Activated CD4-positive, alpha-beta T cell treated with anti-CD3 and anti-CD28 coated beads for 24 hours (primary cell): ENCODE measurements around the gene BNIP5.

ENCODE experiments used
- DNase-seq, 2 donors: peaks; one replicate each; pipeline ENCODE4 v3.0.0-alpha.2; 2020; ENCODE audit warnings: low read depth in 2 of 2

The BNIP5 gene

GRCh38 chr6:36296240-36296639 lies 40.4 kb downstream of the BNIP5 start:
- DNase-seq, result no peak

- DNase-seq, result no peak
Measured at GRCh38 chr6:36292170-36292569, 44.5 kb downstream of the BNIP5 start.

- no peak for DNase-seq
Measured at GRCh38 chr6:36290668-36291620, 45.7 kb downstream of the BNIP5 start.

GRCh38 chr6:36289281-36289878 lies 47.3 kb downstream of the BNIP5 start:
- no peak for DNase-seq

- no peak for DNase-seq
Measured at GRCh38 chr6:36286858-36287257, 49.8 kb downstream of the BNIP5 start.

- no peak for DNase-seq
Measured at GRCh38 chr6:36285797-36286196, 50.9 kb downstream of the BNIP5 start.

GRCh38 chr6:36285187-36285671 lies 51.5 kb downstream of the BNIP5 start:
- no peak for DNase-seq

GRCh38 chr6:36284359-36284758 lies 52.3 kb downstream of the BNIP5 start:
- DNase-seq, result no peak

GRCh38 chr6:36283608-36284007 lies 53.1 kb downstream of the BNIP5 start:
- DNase-seq, result no peak

GRCh38 chr6:36280983-36281382 lies 55.7 kb downstream of the BNIP5 start:
- DNase-seq, result no peak

GRCh38 chr6:36280467-36280866 lies 56.2 kb downstream of the BNIP5 start:
- no peak for DNase-seq

GRCh38 chr6:36277946-36278470 lies 58.7 kb downstream of the BNIP5 start:
- no peak for DNase-seq

GRCh38 chr6:36276581-36277536 lies 59.8 kb downstream of the BNIP5 start:
- no peak for DNase-seq

- no peak for DNase-seq
Measured at GRCh38 chr6:36273802-36274514, 62.7 kb downstream of the BNIP5 start.

GRCh38 chr6:36273067-36273466 lies 63.6 kb downstream of the BNIP5 start:
- no peak for DNase-seq

GRCh38 chr6:36272234-36272633 lies 64.5 kb downstream of the BNIP5 start:
- DNase-seq, result no peak

GRCh38 chr6:36269834-36270705 lies 66.6 kb downstream of the BNIP5 start, which contains the start of gene PNPLA1:
TSS of gene PNPLA1 (plus strand) at chr6:36270060. CDS start at chr6:36270460, 400 bp downstream.
- no peak for DNase-seq

- no peak for DNase-seq
Measured at GRCh38 chr6:36268478-36269275, 68.0 kb downstream of the BNIP5 start.
